ENCODE data around the gene HTRA1.
A peak's percentile ranks its signal among the peaks of the same experiment; 100 is the strongest.

DNA sequence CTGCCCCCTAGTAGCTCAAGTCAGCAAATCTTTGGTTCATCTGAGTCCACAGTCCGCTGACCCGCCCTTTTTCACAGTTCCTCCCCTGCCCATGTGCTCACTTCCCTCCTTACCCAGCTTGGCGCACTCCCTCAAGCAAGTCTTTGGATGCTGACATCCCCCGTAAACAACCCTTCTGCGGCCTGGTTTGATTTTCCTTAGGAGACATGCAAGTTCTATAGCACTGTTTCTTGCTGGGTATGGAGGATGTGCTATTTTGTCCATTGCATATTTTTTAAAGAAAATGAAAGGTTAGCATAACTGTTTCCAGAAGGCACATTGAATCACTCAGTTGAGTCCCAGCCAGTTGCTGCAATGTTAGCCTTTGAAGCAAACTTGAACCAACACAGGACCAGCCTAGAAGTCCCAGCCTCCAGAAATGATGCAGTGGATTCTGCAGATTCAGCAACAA lies 38.2 kb downstream of the HTRA1 start:
- TF ChIP-seq, protein P1, sequence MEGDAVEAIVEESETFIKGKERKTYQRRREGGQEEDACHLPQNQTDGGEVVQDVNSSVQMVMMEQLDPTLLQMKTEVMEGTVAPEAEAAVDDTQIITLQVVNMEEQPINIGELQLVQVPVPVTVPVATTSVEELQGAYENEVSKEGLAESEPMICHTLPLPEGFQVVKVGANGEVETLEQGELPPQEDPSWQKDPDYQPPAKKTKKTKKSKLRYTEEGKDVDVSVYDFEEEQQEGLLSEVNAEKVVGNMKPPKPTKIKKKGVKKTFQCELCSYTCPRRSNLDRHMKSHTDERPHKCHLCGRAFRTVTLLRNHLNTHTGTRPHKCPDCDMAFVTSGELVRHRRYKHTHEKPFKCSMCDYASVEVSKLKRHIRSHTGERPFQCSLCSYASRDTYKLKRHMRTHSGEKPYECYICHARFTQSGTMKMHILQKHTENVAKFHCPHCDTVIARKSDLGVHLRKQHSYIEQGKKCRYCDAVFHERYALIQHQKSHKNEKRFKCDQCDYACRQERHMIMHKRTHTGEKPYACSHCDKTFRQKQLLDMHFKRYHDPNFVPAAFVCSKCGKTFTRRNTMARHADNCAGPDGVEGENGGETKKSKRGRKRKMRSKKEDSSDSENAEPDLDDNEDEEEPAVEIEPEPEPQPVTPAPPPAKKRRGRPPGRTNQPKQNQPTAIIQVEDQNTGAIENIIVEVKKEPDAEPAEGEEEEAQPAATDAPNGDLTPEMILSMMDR (IDR thresholded peaks at IDR 0.05): no peak
- peak in 1 of 3 donors; percentile 56 for TF ChIP-seq POLR2AphosphoS5 (IDR thresholded peaks at IDR 0.05)

All from breast epithelium (tissue), 3 donors.